ENCODE data around the gene TF.
"Not testable (repeated sequence)": the region's sequence is repeated elsewhere in the genome, so short reads cannot be mapped to it uniquely, and the experiment has no call there.

The TF gene

GRCh38 chr3:133713347-133713746 is 32.8 kb upstream of the TF start:
- no peaks in the 10 kb centered on the region for H3K27me3 ChIP-seq (ENCODE audit: insufficient read depth, poor library complexity, severe bottlenecking)
- no peak overlapping the region for H3K4me3 ChIP-seq (replicated peaks; ENCODE audit: insufficient read depth, low read length)
- H3K27ac ChIP-seq (replicated peaks) = no peak overlapping the region
- no peak for DNase-seq (ENCODE audit: low read depth in 1 of 2, low spot score in 1 of 2)
- TF ChIP-seq GABPA (IDR thresholded peaks at IDR 0.05; ENCODE audit: low read depth) (no peak), CTCF (IDR thresholded peaks at IDR 0.05; ENCODE audit: insufficient read depth, low read length) (no peak)

GRCh38 chr3:133717424-133717823 is 28.8 kb upstream of the TF start:
- Histone ChIP-seq H3K27ac (replicated peaks) (no peak overlapping the region), H3K27me3 (ENCODE audit: insufficient read depth, poor library complexity, severe bottlenecking) (peaks cover 3% of the 10 kb centered on the region), H3K4me3 (replicated peaks; ENCODE audit: insufficient read depth, low read length) (no peak overlapping the region)
- DNase-seq (ENCODE audit: low read depth in 1 of 2, low spot score in 1 of 2) = no peak
- TF ChIP-seq REST (IDR thresholded peaks at IDR 0.05; ENCODE audit: insufficient replicate concordance, low read depth) (no peak), GABPA (IDR thresholded peaks at IDR 0.05; ENCODE audit: low read depth) (no peak), SPI1 (IDR thresholded peaks at IDR 0.05; ENCODE audit: borderline replicate concordance, low read depth) (no peak), POLR2AphosphoS5 (IDR thresholded peaks at IDR 0.05; ENCODE audit: low read depth) (no peak), CTCF (IDR thresholded peaks at IDR 0.05; ENCODE audit: insufficient read depth, low read length) (no peak)

- Histone ChIP-seq H3K27me3 (ENCODE audit: insufficient read depth, poor library complexity, severe bottlenecking) (peaks cover 3% of the 10 kb centered on the region), H3K27ac (replicated peaks) (no peak overlapping the region), H3K4me3 (replicated peaks; ENCODE audit: insufficient read depth, low read length) (no peak overlapping the region)
- TF ChIP-seq REST (IDR thresholded peaks at IDR 0.05; ENCODE audit: insufficient replicate concordance, low read depth) = no peak
- no peak for TF ChIP-seq GABPA (IDR thresholded peaks at IDR 0.05; ENCODE audit: low read depth)
- TF ChIP-seq POLR2AphosphoS5 (IDR thresholded peaks at IDR 0.05; ENCODE audit: low read depth) = no peak
- TF ChIP-seq CTCF (IDR thresholded peaks at IDR 0.05; ENCODE audit: insufficient read depth, low read length) = no peak
- TF ChIP-seq SPI1 (IDR thresholded peaks at IDR 0.05; ENCODE audit: borderline replicate concordance, low read depth) = no peak
- DNase-seq (ENCODE audit: low read depth in 1 of 2, low spot score in 1 of 2) = no peak
Measured at GRCh38 chr3:133722935-133723334, 23.3 kb upstream of the TF start.

- Histone ChIP-seq H3K27me3 (ENCODE audit: insufficient read depth, poor library complexity, severe bottlenecking) (no peaks in the 10 kb centered on the region), H3K4me3 (replicated peaks; ENCODE audit: insufficient read depth, low read length) (no peak overlapping the region), H3K27ac (replicated peaks) (no peak overlapping the region)
- no peak for TF ChIP-seq CTCF (IDR thresholded peaks at IDR 0.05; ENCODE audit: insufficient read depth, low read length)
- TF ChIP-seq POLR2AphosphoS5 (IDR thresholded peaks at IDR 0.05; ENCODE audit: low read depth) = no peak
- no peak for TF ChIP-seq REST (IDR thresholded peaks at IDR 0.05; ENCODE audit: insufficient replicate concordance, low read depth)
- TF ChIP-seq SPI1 (IDR thresholded peaks at IDR 0.05; ENCODE audit: borderline replicate concordance, low read depth) = no peak
- no peak for TF ChIP-seq GABPA (IDR thresholded peaks at IDR 0.05; ENCODE audit: low read depth)
- DNase-seq (ENCODE audit: low read depth in 1 of 2, low spot score in 1 of 2) = no peak
Measured at GRCh38 chr3:133730993-133731392, 15.2 kb upstream of the TF start.

GRCh38 chr3:133732231-133732630 is 14.0 kb upstream of the TF start:
- DNase-seq (ENCODE audit: low read depth in 1 of 2, low spot score in 1 of 2); H3K27me3 ChIP-seq (ENCODE audit: insufficient read depth, poor library complexity, severe bottlenecking); H3K4me3 ChIP-seq (replicated peaks; ENCODE audit: insufficient read depth, low read length); H3K27ac ChIP-seq (replicated peaks): not testable (repeated sequence)
